ENCODE results near the gene RAB3D.
"Not testable (repeated sequence)": the region's sequence is repeated elsewhere in the genome, so short reads cannot be mapped to it uniquely, and the experiment has no call there.

The RAB3D gene

DNA sequence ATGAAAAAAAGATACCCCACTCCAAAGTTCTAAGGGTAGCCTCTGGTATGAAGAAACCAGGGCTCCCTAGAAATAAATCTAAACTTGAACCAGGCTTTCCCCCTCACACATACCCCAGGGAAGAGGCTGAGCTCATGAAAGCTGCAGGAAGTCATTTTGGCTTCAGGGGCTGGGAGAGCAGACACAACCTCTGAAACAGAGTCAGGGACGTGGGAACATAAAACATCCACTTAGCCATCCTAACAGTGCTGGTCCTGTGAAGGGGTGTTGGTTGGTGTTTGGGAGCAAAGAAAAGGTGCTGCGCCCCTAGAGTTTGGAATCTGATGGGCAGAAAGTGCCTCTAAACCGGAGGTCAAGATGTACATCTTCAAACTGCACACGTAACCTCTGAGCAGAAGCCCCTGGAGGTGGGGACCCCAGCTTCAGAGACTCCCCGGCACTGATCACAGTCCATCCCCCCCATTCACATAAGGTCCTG is 15.8 kb downstream of the RAB3D start:
- Histone ChIP-seq H3K4me1 (ENCODE audit: control insufficient read depth, insufficient read depth, low read length) (no peaks in the 10 kb centered on the region), H3K27ac (ENCODE audit: low read length) (no peak overlapping the region), H3K27me3 (ENCODE audit: control insufficient read depth, insufficient read depth, low read length) (no peaks in the 10 kb centered on the region), H3K36me3 (ENCODE audit: control insufficient read depth, insufficient read depth, low read length) (no peaks in the 10 kb centered on the region), H3K9me3 (ENCODE audit: control insufficient read depth, insufficient read depth, low read length) (no peaks in the 10 kb centered on the region), H3K4me3 (ENCODE audit: low read length) (no peak overlapping the region)
- no CpG with 5 or more reads among the region's 5 CpGs for WGBS (ENCODE audit: insufficient coverage, insufficient read length)
- no peak for DNase-seq (ENCODE audit: low read depth, low spot score)

DNA sequence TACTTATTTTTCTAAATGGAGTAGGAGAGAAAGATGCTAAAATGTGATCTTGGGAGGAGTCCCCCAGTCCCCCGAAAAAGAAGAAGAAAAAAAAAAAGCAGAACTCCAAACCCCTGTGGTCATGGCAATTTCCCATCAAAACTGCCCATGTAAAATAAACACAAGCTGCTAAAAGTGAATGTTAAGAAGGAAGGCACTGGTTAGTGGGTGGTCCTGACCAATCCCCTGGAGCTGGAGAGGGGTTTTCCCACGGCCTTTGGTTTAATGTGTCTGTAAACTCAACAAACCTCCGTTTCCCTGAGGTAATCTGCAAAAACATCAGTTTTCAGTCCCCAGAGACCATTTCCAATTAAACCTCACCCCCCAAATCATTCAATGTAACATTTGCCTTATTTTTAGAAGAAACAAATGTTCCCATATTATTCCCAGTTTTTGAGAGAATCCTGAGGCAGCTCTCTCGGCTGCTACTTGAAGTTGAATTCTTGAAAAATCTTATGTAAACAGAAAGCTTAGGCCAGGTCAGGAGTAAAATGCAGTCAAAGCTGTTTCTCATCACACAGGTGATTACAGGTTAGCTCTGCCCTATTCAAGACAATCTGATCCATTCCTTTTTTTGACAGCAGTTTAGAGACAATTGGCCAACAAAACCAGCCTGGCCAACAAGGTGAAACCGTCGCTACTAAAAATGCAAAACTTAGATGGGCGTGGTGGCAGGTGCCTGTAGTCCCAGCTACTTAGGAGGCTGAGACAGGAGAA is 17.0 kb downstream of the RAB3D start:
- H3K27me3 ChIP-seq (ENCODE audit: control insufficient read depth, insufficient read depth, low read length), result no peaks in the 10 kb centered on the region
- no peak overlapping the region for H3K4me3 ChIP-seq (ENCODE audit: low read length)
- no CpG with 5 or more reads among the region's 7 CpGs for WGBS (ENCODE audit: insufficient coverage, insufficient read length)
- no peaks in the 10 kb centered on the region for H3K4me1 ChIP-seq (ENCODE audit: control insufficient read depth, insufficient read depth, low read length)
- H3K36me3 ChIP-seq (ENCODE audit: control insufficient read depth, insufficient read depth, low read length), result no peaks in the 10 kb centered on the region
- no peak overlapping the region for H3K27ac ChIP-seq (ENCODE audit: low read length)
- no peaks in the 10 kb centered on the region for H3K9me3 ChIP-seq (ENCODE audit: control insufficient read depth, insufficient read depth, low read length)
- DNase-seq (ENCODE audit: low read depth, low spot score), result no peak

DNA sequence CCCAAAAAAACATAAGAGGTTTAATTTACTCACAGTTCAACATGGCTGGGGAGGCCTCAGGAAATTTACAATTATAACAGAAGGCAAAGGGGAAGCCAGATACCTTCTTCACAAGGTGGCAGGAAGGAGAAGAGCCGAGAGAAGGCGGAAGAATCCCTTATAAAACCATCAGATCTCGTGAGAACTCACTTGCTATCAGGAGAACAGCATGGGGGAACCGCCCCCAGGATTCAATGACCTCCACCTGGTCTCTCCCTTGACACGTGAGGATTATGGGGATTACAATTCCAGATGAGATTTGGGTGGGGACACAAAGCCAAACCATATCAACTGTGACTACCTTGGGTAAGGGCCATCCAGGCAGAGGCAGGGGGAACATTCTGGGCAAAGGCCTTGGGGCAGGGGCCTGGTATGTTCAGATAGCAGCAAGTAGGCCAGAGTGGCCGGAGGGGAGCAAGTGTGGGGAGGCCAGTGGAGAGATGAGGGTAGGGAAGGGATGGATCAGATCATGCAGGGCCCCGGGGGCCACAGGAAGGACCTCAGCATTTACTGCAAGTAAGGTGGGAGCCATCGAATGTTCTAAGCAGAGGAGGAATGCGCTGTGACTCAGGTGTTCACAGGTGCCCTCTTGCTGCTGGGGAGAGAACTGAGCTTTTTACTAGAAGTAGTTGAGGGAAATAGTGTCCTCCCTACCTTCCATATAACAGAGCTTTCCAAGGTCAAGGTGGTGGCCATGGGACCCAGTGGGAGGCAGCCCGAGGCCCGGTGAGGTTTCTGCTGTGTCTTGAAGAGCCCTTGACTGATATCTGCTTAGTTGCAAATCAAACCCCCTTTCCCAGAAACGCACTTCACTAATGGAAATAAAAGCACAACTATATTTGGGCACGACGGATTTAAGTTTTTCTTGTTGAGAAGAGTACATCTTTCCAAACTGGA is 18.0 kb downstream of the RAB3D start:
- Histone ChIP-seq H3K27ac (ENCODE audit: low read length) (no peak overlapping the region), H3K27me3 (ENCODE audit: control insufficient read depth, insufficient read depth, low read length) (no peaks in the 10 kb centered on the region), H3K4me3 (ENCODE audit: low read length) (no peak overlapping the region), H3K4me1 (ENCODE audit: control insufficient read depth, insufficient read depth, low read length) (no peaks in the 10 kb centered on the region), H3K36me3 (ENCODE audit: control insufficient read depth, insufficient read depth, low read length) (no peaks in the 10 kb centered on the region), H3K9me3 (ENCODE audit: control insufficient read depth, insufficient read depth, low read length) (no peaks in the 10 kb centered on the region)
- no peak for DNase-seq (ENCODE audit: low read depth, low spot score)
- no CpG with 5 or more reads among the region's 14 CpGs for WGBS (ENCODE audit: insufficient coverage, insufficient read length)

DNA sequence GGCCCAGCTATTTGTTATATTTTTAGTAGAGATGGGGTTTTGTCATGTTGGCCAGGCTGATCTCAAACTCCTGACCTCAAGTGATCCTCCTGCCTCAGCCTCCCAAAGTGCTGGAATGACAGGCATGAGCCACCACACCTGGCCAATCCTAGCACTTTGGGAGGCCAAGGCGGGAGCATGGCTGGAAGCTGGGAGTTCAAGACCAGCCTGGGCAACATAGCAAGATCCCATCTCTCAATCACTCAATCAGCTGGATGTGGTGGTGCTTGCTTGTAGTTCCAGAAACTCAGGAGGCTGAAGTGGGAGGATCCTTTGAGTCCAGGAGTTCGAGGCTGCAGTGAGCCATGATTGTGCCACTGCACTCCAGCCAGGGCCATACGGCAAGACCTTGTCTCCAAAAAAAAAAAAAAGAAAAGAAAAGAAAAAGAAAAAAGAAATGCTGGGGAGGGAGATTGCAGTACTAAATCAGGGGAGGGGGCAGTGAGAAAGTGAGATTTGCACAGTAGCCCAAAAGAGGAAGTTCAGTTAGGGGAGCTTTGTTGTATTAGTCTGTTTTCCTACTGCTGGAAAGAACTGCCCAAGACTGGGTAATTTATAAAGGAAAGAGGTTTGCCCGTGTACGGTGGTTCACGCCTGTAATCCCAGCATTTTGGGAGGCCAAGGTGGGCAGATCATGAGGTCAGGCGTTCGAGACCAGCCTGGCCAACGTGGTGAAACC is 19.0 kb downstream of the RAB3D start:
- DNase-seq (ENCODE audit: low read depth, low spot score); H3K4me1 ChIP-seq (ENCODE audit: control insufficient read depth, insufficient read depth, low read length); H3K9me3 ChIP-seq (ENCODE audit: control insufficient read depth, insufficient read depth, low read length); H3K36me3 ChIP-seq (ENCODE audit: control insufficient read depth, insufficient read depth, low read length); H3K4me3 ChIP-seq (ENCODE audit: low read length); H3K27me3 ChIP-seq (ENCODE audit: control insufficient read depth, insufficient read depth, low read length); H3K27ac ChIP-seq (ENCODE audit: low read length): not testable (repeated sequence)
- no CpG with 5 or more reads among the region's 9 CpGs for WGBS (ENCODE audit: insufficient coverage, insufficient read length)

DNA sequence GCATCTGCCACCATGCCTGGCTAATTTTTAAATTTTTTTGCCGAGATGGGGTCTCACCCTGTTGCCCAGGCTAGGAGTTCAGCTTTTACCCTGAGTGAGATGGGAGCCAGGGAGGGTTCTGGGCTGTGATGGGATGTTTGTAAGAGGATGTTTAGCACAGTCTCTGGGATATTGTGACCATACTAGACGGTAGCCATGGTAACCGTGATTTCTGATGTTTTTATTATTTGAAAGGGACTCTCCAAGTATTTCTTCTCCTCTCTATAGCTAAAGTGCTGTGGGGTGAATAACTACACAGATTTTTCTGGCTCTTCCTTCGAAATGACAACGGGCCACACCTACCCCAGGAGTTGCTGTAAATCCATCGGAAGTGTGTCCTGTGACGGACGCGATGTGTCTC is 33.1 kb downstream of the RAB3D start:
- Histone ChIP-seq H3K4me1 (ENCODE audit: control insufficient read depth, insufficient read depth, low read length) (no peaks in the 10 kb centered on the region), H3K4me3 (ENCODE audit: low read length) (no peak overlapping the region), H3K27me3 (ENCODE audit: control insufficient read depth, insufficient read depth, low read length) (no peaks in the 10 kb centered on the region), H3K27ac (ENCODE audit: low read length) (no peak overlapping the region), H3K9me3 (ENCODE audit: control insufficient read depth, insufficient read depth, low read length) (no peaks in the 10 kb centered on the region), H3K36me3 (ENCODE audit: control insufficient read depth, insufficient read depth, low read length) (no peaks in the 10 kb centered on the region)
- no peak for DNase-seq (ENCODE audit: low read depth, low spot score)
- no CpG with 5 or more reads among the region's 9 CpGs for WGBS (ENCODE audit: insufficient coverage, insufficient read length)

DNA sequence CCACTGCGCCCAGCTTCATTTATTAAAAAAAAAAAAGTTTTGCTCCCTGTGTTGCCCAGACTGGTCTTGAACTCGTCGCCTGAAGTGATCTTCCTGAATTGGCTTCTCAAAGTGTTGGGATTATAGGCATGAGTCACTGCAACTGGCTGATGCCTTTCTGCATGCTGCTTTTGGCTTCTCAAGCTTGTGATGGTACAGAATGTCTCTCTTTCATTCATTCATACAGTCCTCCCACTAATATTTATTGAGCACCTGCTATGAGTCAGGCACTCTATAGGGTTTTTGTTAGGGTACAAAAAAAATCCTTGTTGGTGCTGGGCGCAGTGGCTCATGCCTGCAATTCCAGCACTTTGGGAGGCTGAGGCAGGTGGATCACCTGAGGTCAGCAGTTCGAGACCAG is 34.5 kb downstream of the RAB3D start:
- no peak for DNase-seq (ENCODE audit: low read depth, low spot score)
- Histone ChIP-seq H3K4me3 (ENCODE audit: low read length) (no peak overlapping the region), H3K27me3 (ENCODE audit: control insufficient read depth, insufficient read depth, low read length) (no peaks in the 10 kb centered on the region), H3K27ac (ENCODE audit: low read length) (no peak overlapping the region), H3K9me3 (ENCODE audit: control insufficient read depth, insufficient read depth, low read length) (no peaks in the 10 kb centered on the region), H3K4me1 (ENCODE audit: control insufficient read depth, insufficient read depth, low read length) (no peaks in the 10 kb centered on the region), H3K36me3 (ENCODE audit: control insufficient read depth, insufficient read depth, low read length) (no peaks in the 10 kb centered on the region)
- no CpG with 5 or more reads among the region's 5 CpGs for WGBS (ENCODE audit: insufficient coverage, insufficient read length)

DNA sequence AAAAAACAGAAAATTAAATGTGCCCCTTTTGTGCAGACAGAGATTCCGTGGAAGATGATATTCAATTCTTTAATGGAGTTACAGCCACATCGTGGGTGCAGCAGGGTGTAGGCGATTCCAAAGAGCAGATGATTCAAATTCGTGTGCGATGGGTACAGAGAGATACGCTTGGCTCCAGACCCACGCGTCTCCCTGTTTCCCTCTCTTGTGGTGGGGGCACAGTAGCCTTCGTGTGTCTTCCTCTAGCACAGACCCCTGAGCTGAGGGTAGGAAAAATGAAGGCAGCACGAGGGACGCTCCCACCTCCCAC is 38.7 kb downstream of the RAB3D start:
- no CpG with 5 or more reads among the region's 11 CpGs for WGBS (ENCODE audit: insufficient coverage, insufficient read length)
- H3K27me3 ChIP-seq (ENCODE audit: control insufficient read depth, insufficient read depth, low read length), result no peaks in the 10 kb centered on the region

DNA sequence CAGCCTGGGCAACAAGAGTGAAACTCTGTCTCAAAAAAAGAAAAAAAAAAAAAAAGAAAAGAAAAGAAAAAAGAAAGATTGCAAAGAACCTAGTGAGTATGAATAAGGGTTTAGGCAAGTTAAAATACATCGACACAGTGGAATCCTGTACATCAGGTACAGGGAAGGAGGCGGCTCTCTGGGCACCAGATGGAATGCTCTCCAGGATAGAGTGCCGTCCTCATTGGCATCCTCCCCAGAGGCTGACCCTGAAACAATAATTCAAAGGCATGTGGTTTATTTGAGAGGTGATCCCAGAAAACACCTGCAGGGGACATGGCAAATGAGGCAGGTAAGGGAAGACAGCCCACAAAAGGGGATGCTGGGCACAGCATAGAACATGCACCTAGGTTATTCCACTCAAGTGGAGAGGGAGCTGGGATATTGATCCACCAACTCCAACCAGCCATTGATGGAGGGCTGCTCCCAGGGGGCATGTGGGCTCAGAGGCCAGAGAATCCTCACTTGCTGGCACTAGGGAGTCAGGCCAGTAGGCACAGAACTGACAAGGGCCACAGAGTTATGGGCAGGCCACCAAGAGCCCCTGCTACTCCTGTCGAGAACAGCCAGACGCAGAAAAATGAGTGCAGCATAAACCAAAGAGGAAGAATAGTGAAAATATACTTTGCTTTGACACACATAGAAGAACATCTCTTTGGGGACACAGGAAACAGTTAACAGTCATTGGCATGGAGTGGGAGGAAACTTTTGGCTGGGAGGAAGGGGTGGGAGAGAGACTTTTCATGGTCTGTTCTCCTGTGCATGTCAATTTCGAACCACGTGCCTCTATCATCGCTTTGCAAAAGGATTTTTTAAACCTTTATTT is 39.3 kb downstream of the RAB3D start:
- no peaks in the 10 kb centered on the region for H3K9me3 ChIP-seq (ENCODE audit: control insufficient read depth, insufficient read depth, low read length)
- no peaks in the 10 kb centered on the region for H3K27me3 ChIP-seq (ENCODE audit: control insufficient read depth, insufficient read depth, low read length)
- no peaks in the 10 kb centered on the region for H3K36me3 ChIP-seq (ENCODE audit: control insufficient read depth, insufficient read depth, low read length)
- H3K4me3 ChIP-seq (ENCODE audit: low read length), result no peak overlapping the region
- no CpG with 5 or more reads among the region's 8 CpGs for WGBS (ENCODE audit: insufficient coverage, insufficient read length)
- H3K27ac ChIP-seq (ENCODE audit: low read length), result no peak overlapping the region
- no peaks in the 10 kb centered on the region for H3K4me1 ChIP-seq (ENCODE audit: control insufficient read depth, insufficient read depth, low read length)
- no peak for DNase-seq (ENCODE audit: low read depth, low spot score)

More for the DNA sequence above, 38.7 kb downstream of the RAB3D start:
- H3K36me3 ChIP-seq (ENCODE audit: control insufficient read depth, insufficient read depth, low read length), result no peaks in the 10 kb centered on the region
- H3K27ac ChIP-seq (ENCODE audit: low read length), result no peak overlapping the region
- DNase-seq (ENCODE audit: low read depth, low spot score), result no peak
- H3K9me3 ChIP-seq (ENCODE audit: control insufficient read depth, insufficient read depth, low read length), result no peaks in the 10 kb centered on the region
- H3K4me3 ChIP-seq (ENCODE audit: low read length), result no peak overlapping the region
- no peaks in the 10 kb centered on the region for H3K4me1 ChIP-seq (ENCODE audit: control insufficient read depth, insufficient read depth, low read length)

DNA sequence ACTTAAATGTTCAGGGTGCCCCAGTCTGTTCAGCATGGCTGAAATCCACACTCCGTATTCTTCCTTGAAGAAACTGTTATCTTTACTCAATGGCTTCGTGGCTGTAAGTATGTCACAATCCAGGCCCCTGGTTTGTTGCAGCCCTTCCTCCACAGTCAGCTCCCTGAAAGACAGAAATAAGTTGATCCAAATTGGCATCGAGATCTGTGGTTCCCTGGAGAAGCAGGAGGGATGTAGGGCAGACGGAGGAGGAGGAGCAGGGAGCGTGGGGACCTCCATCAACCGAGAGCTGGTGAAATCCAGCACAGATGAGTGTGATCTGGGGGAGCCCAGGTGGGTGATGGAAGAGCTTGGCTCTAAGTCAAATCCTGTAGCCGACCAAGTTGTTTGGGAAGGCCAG is 43.2 kb downstream of the RAB3D start:
- no CpG with 5 or more reads among the region's 7 CpGs for WGBS (ENCODE audit: insufficient coverage, insufficient read length)

More for the DNA sequence above, 43.2 kb downstream of the RAB3D start:
- H3K27ac ChIP-seq (ENCODE audit: low read length), result no peak overlapping the region
- H3K4me1 ChIP-seq (ENCODE audit: control insufficient read depth, insufficient read depth, low read length), result no peaks in the 10 kb centered on the region
- H3K36me3 ChIP-seq (ENCODE audit: control insufficient read depth, insufficient read depth, low read length), result no peaks in the 10 kb centered on the region
- H3K27me3 ChIP-seq (ENCODE audit: control insufficient read depth, insufficient read depth, low read length), result no peaks in the 10 kb centered on the region
- no peak overlapping the region for H3K4me3 ChIP-seq (ENCODE audit: low read length)
- DNase-seq (ENCODE audit: low read depth, low spot score), result no peak
- no peaks in the 10 kb centered on the region for H3K9me3 ChIP-seq (ENCODE audit: control insufficient read depth, insufficient read depth, low read length)
